ENCODE measurements around the gene H2BK1.

Gene H2BK1

DNA sequence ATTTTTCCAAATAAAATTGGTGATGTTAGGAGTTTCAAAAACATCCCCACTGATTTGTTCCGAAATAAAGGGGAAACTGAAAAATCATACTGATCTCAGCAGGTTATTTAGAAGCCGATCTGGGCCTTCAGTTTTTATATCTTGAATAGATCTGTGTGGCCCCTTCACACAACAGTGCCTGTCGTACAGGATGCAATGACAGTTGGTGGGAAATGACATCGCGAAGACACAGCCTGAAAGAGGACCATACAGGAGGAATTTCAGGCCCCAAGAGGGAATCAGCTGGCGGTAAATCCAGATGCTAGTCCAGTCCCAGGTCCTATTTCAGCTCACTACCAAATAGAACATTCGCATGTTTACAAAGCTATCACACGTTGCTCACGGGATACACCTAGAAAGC is 3.0 kb downstream of the H2BK1 start:
- FAIRE-seq (no peak), DNase-seq (ENCODE audit: insufficient read length, low spot score) (no peak)
- TF ChIP-seq TAF1 (IDR thresholded peaks at IDR 0.05; ENCODE audit: low read depth, low read length) (no peak), PAX5 (IDR thresholded peaks at IDR 0.05; ENCODE audit: insufficient read depth, low read length, severe bottlenecking) (no peak), POLR2AphosphoS5 (IDR thresholded peaks at IDR 0.05; ENCODE audit: low read depth, low read length) (no peak), POU2F2 (IDR thresholded peaks at IDR 0.05; ENCODE audit: low read depth, low read length) (no peak), SPI1 (IDR thresholded peaks at IDR 0.05; ENCODE audit: low read depth, low read length) (no peak), POLR2A (IDR thresholded peaks at IDR 0.05; ENCODE audit: low read depth, low read length) (no peak)

DNA sequence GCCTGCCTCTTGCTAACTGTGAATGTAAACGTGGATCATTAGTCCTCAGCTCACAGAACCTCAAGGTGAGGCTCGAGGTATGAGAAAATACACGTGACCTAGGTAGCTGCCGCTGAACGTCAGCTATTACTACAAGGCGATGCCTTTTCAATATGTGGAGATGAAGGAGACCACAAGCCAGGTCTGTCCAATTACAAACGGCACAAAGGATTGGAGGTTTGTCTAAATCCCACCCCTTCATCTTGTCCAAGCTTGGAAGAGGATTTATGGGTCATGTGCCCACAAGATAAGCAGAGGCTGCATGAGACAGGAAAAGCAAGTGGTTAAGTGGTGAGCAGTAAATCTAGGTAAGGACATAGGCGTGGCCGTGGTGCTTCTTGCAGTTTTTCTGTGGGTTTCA is 3.4 kb downstream of the H2BK1 start:
- no peak for FAIRE-seq
- no peak for DNase-seq (ENCODE audit: insufficient read length, low spot score)
- TF ChIP-seq SPI1 (IDR thresholded peaks at IDR 0.05; ENCODE audit: low read depth, low read length) (no peak), TAF1 (IDR thresholded peaks at IDR 0.05; ENCODE audit: low read depth, low read length) (no peak), POLR2A (IDR thresholded peaks at IDR 0.05; ENCODE audit: low read depth, low read length) (no peak), PAX5 (IDR thresholded peaks at IDR 0.05; ENCODE audit: insufficient read depth, low read length, severe bottlenecking) (no peak), POU2F2 (IDR thresholded peaks at IDR 0.05; ENCODE audit: low read depth, low read length) (no peak), POLR2AphosphoS5 (IDR thresholded peaks at IDR 0.05; ENCODE audit: low read depth, low read length) (no peak)

DNA sequence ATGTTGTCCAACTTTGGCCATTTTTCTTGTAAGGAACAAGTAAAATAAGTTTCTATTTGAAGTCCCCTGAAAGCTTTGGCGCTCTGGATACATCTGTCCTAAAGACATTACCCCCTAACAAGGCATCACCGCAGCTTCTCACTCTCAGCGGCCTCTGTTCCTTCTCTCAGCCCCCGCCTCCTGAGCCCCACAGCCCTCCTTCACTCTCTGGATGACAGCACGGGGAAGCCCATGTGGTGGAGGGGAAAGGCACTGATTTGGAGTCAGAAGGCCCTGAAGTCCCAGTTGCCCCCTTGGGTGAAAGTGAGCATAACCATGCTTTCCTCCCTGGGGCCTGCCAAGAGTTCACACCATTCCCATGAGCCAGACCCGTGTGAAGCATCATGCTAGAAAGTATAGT is 4.6 kb downstream of the H2BK1 start:
- TF ChIP-seq POU2F2 (IDR thresholded peaks at IDR 0.05; ENCODE audit: low read depth, low read length) (no peak), PAX5 (IDR thresholded peaks at IDR 0.05; ENCODE audit: insufficient read depth, low read length, severe bottlenecking) (no peak), POLR2AphosphoS5 (IDR thresholded peaks at IDR 0.05; ENCODE audit: low read depth, low read length) (no peak), POLR2A (IDR thresholded peaks at IDR 0.05; ENCODE audit: low read depth, low read length) (no peak), TAF1 (IDR thresholded peaks at IDR 0.05; ENCODE audit: low read depth, low read length) (no peak), SPI1 (IDR thresholded peaks at IDR 0.05; ENCODE audit: low read depth, low read length) (no peak)
- FAIRE-seq, result no peak
- DNase-seq (ENCODE audit: insufficient read length, low spot score), result no peak

DNA sequence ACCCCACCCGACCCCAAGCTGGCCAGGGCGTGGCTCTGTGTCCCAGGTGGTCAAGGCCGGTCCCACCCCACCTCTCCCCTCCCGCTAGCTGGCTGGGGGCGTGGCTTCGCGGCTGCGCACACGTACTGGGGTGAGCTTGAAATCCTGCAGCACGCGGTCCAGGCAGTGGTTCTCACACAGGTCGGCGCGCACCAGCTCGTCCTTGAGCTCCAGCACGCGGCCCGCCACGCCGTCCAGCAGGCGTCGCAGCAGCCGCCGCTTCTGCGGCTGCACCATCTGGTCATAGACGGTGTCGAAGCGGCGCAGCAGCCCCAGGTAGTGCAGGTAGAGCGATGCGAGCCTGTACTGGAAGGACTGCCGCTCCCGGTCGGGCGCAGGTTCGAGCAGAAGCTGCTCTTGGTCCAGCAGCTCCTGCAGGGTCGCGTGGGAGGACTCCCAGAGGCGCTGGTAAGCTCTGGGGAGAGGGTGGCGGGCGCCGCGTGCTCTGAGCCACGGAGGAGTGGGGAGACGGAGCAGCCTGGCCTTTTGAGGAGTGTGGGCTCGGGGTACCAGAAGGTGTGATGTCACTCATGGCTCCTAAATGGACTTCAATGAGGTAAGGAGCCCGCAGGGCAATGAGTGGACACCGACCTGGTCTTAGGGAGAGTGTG is 5.8 kb downstream of the H2BK1 start:
- FAIRE-seq (no peak), DNase-seq (ENCODE audit: insufficient read length, low spot score) (no peak)

DNA sequence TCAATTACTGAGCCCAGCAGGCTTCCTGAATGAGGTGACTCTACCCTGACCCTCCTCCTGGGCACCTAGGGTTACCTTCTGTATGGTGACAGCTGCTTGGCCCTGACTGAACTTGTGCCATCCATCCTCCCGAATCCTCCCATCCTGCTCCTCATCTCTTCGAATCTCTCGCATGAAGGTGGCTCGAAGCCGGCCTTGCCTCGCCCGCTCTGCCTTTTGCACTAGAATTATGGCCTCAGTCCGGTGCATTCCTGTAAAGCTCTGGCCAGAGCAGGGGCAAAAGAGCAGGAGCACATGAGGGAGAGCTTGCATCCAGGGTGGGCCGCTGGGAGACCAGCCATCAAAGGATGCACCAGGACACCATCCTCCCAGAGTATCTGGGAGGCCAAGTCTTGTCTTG is 7.5 kb downstream of the H2BK1 start:
- DNase-seq (ENCODE audit: insufficient read length, low spot score), result no peak
- TF ChIP-seq POLR2A (IDR thresholded peaks at IDR 0.05; ENCODE audit: low read depth, low read length), result no peak
- no peak for TF ChIP-seq PAX5 (IDR thresholded peaks at IDR 0.05; ENCODE audit: insufficient read depth, low read length, severe bottlenecking)
- no peak for TF ChIP-seq SPI1 (IDR thresholded peaks at IDR 0.05; ENCODE audit: low read depth, low read length)
- no peak for TF ChIP-seq POLR2AphosphoS5 (IDR thresholded peaks at IDR 0.05; ENCODE audit: low read depth, low read length)
- no peak for TF ChIP-seq TAF1 (IDR thresholded peaks at IDR 0.05; ENCODE audit: low read depth, low read length)
- TF ChIP-seq POU2F2 (IDR thresholded peaks at IDR 0.05; ENCODE audit: low read depth, low read length), result no peak
- FAIRE-seq, result no peak

More for the DNA sequence above, 5.8 kb downstream of the H2BK1 start:
- no peak for TF ChIP-seq POLR2AphosphoS5 (IDR thresholded peaks at IDR 0.05; ENCODE audit: low read depth, low read length)
- no peak for TF ChIP-seq PAX5 (IDR thresholded peaks at IDR 0.05; ENCODE audit: insufficient read depth, low read length, severe bottlenecking)
- no peak for TF ChIP-seq SPI1 (IDR thresholded peaks at IDR 0.05; ENCODE audit: low read depth, low read length)
- no peak for TF ChIP-seq TAF1 (IDR thresholded peaks at IDR 0.05; ENCODE audit: low read depth, low read length)
- TF ChIP-seq POLR2A (IDR thresholded peaks at IDR 0.05; ENCODE audit: low read depth, low read length), result no peak
- no peak for TF ChIP-seq POU2F2 (IDR thresholded peaks at IDR 0.05; ENCODE audit: low read depth, low read length)

DNA sequence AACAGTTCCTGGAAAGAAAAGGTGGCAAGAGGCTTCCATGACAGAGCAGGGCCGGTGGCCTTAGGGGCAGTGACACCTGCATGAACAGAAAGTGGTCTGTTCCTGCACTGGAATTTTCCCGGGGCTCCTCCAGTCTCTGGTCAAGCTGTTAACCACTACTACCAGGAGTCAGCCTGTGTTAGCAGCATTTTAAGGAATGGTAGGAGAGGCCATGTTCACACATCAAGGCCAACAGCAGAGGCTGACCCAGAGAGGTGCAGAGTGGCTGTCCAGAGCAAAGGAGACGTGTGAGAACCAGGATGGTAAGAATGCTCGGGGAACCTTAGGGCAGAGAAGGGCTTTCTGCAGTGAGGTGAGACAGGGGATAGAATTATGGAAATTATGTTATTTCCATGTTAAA is 8.5 kb downstream of the H2BK1 start:
- FAIRE-seq (no peak), DNase-seq (ENCODE audit: insufficient read length, low spot score) (no peak)
- no peak for TF ChIP-seq POLR2A (IDR thresholded peaks at IDR 0.05; ENCODE audit: low read depth, low read length)
- no peak for TF ChIP-seq SPI1 (IDR thresholded peaks at IDR 0.05; ENCODE audit: low read depth, low read length)
- no peak for TF ChIP-seq TAF1 (IDR thresholded peaks at IDR 0.05; ENCODE audit: low read depth, low read length)
- no peak for TF ChIP-seq POU2F2 (IDR thresholded peaks at IDR 0.05; ENCODE audit: low read depth, low read length)
- no peak for TF ChIP-seq PAX5 (IDR thresholded peaks at IDR 0.05; ENCODE audit: insufficient read depth, low read length, severe bottlenecking)
- TF ChIP-seq POLR2AphosphoS5 (IDR thresholded peaks at IDR 0.05; ENCODE audit: low read depth, low read length), result no peak

DNA sequence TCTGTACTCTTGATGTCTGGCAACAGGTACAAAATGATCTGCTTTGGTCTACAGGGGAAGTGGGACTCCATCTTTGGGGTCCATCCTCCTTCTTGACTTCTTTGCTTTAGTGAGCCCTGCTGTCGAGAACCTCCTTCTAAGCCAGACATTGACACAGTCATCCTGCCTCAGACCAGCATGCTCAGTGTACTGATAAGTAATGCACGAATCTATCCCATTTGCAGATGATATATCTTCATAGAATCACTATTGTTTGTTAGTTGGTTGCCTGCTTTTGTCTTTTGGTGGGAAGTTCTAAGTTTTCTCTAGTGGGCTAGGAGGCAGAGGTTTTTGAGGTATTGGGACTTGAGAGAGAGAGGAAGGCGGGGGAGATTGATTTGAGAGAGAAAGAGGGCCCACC is 8.9 kb downstream of the H2BK1 start:
- FAIRE-seq (no peak), DNase-seq (ENCODE audit: insufficient read length, low spot score) (no peak)
- TF ChIP-seq TAF1 (IDR thresholded peaks at IDR 0.05; ENCODE audit: low read depth, low read length) (no peak), POU2F2 (IDR thresholded peaks at IDR 0.05; ENCODE audit: low read depth, low read length) (no peak), POLR2A (IDR thresholded peaks at IDR 0.05; ENCODE audit: low read depth, low read length) (no peak), POLR2AphosphoS5 (IDR thresholded peaks at IDR 0.05; ENCODE audit: low read depth, low read length) (no peak), SPI1 (IDR thresholded peaks at IDR 0.05; ENCODE audit: low read depth, low read length) (no peak), PAX5 (IDR thresholded peaks at IDR 0.05; ENCODE audit: insufficient read depth, low read length, severe bottlenecking) (no peak)

DNA sequence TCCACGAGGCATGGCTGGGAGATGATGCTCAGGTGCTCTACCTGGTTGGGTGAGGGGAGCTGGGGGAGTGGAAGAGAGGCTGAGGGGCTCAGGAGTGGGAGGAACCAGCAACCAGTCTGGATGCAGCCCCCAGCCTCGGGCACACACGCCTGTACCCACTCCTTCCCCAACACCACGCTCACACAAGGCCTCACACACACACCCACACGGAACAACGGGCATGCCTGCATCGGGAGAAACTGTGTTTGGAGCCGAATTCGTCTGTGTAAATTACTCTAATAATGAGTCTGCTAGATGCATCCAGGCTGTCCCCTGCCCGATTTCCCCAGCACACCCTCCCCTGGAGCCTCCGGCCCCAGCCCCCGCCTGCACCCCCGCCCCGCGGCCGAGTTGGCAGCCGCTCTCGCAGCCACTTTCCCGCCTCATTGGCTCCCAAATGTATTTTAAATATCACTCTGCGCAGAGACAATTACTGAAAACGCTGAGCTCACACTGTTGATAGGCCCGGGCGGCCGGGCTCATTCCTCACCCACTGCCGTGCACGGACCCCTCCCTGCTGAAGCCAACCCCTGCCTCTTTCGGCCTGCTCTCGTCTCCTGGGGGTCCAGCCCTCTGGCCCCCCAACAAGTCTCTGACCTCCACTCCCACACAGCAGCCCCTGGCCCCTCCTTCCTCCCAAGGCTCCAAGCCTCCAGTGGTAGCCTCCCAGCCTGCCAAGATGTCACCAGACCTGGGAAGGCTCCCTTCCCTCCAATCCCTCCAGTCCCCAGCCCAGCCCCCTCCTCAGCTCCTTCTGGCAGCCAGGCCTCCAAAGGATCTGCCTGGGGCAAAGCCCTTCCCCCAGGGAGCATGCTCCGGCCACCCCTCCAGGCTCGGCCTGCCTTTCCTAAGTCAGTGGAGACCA is 11.1 kb downstream of the H2BK1 start:
- DNase-seq (ENCODE audit: insufficient read length, low spot score) (no peak), FAIRE-seq (no peak)
- TF ChIP-seq POLR2A (IDR thresholded peaks at IDR 0.05; ENCODE audit: low read depth, low read length), result no peak

DNA sequence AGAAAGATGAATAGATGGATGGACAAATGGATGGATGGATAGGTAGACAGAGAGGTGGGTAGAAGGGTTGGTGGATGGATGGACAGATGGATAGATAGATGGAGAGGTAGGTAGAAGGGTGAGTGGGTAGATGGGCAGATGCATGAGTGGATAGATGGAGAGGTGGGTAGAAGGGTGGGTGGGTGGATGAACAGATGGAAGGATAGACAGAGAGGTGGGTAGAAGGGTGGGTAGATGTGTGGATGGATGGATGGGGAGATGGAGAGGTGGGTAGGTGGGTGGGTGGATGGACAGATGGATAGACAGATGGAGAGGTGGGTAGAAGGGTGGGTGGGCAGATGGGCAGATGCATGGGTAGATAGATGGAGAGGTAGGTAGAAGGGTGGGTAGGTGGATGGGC is 12.4 kb downstream of the H2BK1 start:
- no peak for DNase-seq (ENCODE audit: insufficient read length, low spot score)
- FAIRE-seq, result no peak
- TF ChIP-seq POLR2A (IDR thresholded peaks at IDR 0.05; ENCODE audit: low read depth, low read length), result no peak
- no peak for TF ChIP-seq POU2F2 (IDR thresholded peaks at IDR 0.05; ENCODE audit: low read depth, low read length)
- no peak for TF ChIP-seq POLR2AphosphoS5 (IDR thresholded peaks at IDR 0.05; ENCODE audit: low read depth, low read length)
- TF ChIP-seq SPI1 (IDR thresholded peaks at IDR 0.05; ENCODE audit: low read depth, low read length), result no peak
- no peak for TF ChIP-seq PAX5 (IDR thresholded peaks at IDR 0.05; ENCODE audit: insufficient read depth, low read length, severe bottlenecking)
- TF ChIP-seq TAF1 (IDR thresholded peaks at IDR 0.05; ENCODE audit: low read depth, low read length), result no peak
